CD4-positive, alpha-beta T cell treated with Interleukin-4 for 4 hours (primary cell): ENCODE measurements around the gene ALG2.
"Not testable (repeated sequence)": the region's sequence is repeated elsewhere in the genome, so short reads cannot be mapped to it uniquely, and the experiment has no call there.

Source experiments
- DNase-seq: peaks from one replicate; pipeline ENCODE4 v3.0.0-alpha.2; 2020

Gene ALG2

GRCh38 chr9:99237356-99237755 is 15.6 kb upstream of the ALG2 start:
- no peak for DNase-seq

- no peak for DNase-seq
These were observed 14.3 kb upstream of the ALG2 start for GRCh38 chr9:99235926-99236634.

DNA sequence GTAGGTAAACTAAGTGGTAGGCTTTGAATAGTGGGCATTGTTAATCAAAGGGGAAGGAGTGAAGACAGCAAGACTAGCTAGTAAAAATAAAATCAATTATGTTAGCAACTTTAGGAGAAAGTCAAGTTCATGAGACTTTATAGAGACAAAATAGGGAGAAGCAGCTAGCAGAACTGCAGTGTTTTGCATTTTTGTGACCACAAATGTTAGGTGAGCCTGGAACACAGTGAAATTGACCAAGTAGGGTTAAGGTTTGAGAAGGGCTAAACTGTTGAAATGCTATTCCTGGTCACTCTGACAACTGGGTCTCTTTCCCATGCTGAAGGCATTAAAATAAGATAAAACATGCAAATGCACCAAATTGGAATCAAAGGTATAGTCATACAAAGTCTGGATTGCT is 13.3 kb upstream of the ALG2 start:
- no peak for DNase-seq

- DNase-seq: no peak
These were observed 12.9 kb upstream of the ALG2 start for GRCh38 chr9:99234618-99235017.

- peak; percentile 28 for DNase-seq
These were observed 10.0 kb upstream of the ALG2 start for GRCh38 chr9:99231711-99232110.

DNA sequence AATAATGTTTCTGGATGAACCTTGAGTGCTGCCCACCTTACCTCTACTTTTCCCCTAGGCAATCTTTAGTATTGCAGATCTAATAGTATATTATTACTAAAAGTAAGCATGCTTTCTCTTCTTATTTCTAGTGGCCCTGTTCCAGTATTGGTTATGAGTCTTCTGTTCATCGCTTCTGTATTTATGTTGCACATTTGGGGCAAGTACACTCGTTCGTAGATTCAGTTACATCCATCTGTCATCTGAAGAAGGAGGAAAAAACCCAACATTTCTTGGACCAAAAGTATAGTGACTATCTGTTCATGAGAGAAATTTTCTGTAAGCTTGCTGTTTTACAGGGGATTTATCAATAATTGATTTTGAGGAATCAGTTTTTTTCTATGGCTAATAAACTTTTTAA is 8.5 kb upstream of the ALG2 start:
- DNase-seq: no peak

- no peak for DNase-seq
These were observed 4.3 kb upstream of the ALG2 start for GRCh38 chr9:99226054-99226453.

- no peak for DNase-seq
These were observed 2.7 kb upstream of the ALG2 start for GRCh38 chr9:99224445-99224844.

GRCh38 chr9:99222416-99223270 is 901 bp upstream of the ALG2 start:
- no peak for DNase-seq

GRCh38 chr9:99221266-99221620 is 499 bp downstream of the ALG2 start:
- no peak for DNase-seq

DNA sequence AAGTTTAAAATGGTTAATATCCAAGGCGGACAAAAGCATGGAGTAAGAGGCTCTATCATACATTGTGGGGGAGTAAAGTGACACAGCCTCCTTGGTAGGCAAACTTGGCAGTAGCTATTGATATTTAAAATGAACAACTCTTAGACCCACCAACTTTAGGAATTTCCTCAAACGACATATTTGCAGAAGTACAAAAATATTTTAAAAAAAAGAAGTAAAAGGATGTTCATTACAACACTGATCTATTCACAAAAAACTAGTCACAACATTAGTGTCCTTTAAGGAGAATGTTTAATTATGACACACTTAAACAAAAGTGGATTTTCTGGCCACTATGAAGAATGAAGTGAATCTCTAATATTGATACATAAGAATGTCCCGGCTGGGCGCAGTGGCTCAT is 1.7 kb downstream of the ALG2 start:
- DNase-seq: no peak

DNA sequence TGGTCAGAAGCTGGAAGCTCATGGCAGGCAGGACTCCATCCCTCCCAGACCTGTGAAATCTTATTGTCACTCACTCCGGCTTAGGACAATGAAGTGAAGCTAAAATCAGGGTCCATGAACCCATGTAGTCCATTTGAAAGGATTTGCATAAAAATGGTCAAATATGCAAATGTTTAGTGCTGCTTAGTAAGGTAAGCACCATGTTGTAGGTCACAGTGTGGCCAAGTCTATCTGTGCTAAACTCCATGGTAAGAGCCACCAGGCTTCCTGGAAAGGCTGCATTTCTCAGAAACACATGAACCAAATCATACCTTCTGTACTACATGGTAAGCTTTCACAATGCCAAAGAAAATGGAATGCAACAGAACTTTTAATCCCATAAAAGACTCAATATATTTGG is 5.7 kb downstream of the ALG2 start:
- no peak for DNase-seq

GRCh38 chr9:99213197-99213596 is 8.5 kb downstream of the ALG2 start:
- no peak for DNase-seq

DNA sequence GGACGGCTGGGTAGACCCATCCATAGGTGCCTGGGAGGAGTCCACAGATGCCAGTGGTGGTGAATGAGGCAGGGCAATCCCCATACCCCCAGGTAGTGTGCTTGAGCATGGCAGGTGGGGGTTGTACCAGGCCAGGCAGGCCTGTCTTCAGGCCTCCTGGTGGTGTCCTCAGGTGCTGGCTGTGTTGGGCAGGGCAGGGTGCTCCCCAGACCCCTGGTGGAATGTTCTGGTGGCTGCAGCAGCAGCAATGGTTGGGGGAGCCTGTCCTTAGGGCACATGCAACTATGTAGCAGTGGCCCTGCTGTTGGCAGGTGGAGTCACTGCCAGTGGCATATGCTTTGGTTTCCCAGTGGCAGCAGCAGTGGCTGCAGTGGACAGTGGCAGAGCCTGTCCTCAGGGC is 10.0 kb downstream of the ALG2 start:
- DNase-seq: no peak

DNA sequence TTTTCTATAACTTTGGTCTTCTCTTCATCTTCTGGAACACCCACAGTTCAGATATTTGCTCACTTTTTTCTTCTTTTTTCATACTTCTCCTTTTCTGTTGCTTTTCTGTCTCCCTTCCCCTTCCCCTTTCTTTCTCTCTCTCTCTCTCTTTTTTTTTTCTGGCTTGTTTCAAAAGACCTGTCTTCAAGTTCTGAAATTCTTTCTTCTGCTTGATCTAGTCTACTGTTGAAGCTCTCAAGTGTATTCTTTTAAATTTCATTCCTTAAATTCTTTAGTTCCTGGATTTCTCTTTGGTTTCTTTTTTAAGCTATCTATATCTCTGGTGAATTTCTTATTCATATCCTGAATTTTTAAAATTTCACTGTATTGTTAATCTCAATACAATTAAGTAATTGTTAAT is 11.2 kb downstream of the ALG2 start:
- DNase-seq: no peak

- DNase-seq: no peak
These were observed 20.1 kb downstream of the ALG2 start for GRCh38 chr9:99201603-99202002.

DNA sequence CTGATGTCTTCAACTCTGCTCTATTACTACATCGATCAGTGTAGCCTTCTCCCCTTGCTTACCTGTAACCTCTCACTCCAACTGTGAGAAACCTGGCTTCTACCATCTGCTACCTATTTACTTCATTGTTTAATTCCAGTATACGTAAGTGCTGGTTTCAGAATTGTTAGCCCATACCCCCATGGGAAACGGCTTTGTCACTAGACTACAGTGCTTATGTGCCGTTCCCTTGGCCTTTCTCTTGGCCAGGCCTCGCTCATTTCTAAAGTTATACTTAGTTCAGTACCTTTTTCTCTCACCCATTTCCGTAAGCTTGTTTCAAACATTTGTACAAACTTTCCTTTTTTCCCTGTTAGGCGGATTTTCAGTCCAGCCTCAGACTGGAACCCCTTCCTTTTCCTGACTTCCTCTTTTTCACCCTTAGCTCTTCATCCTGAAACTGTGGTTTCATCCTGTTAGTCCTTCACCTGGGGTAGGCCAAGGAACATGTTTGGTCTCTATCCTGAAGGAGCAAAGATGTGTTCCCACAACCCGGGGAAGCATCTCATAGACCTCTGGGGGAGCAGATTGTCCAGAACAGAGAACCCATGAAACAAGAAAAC is 21.7 kb downstream of the ALG2 start:
- no peak for DNase-seq

DNA sequence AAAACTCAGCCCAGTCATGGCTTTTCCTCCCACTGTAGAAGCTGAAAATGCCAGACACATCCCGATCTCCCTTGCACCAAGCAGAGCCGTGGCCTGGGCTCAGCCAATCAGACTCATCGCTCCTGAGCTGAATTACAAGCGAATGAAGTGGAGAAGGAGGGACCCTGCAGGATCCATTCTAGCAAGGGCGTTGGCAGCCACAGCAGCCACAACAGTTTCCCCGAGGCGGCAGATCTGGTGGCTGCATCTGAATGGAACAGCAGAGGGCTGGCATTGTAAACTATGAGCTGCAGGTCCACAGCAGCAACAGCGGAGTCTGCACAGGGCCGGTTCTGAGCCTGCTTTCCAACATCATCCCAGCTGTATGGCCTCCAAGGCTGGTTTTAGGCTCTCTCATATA is 23.8 kb downstream of the ALG2 start:
- no peak for DNase-seq

GRCh38 chr9:99197124-99197630 is 24.6 kb downstream of the ALG2 start:
- DNase-seq: no peak

- not testable (repeated sequence) for DNase-seq
These were observed 25.3 kb downstream of the ALG2 start for GRCh38 chr9:99196484-99196883.

DNA sequence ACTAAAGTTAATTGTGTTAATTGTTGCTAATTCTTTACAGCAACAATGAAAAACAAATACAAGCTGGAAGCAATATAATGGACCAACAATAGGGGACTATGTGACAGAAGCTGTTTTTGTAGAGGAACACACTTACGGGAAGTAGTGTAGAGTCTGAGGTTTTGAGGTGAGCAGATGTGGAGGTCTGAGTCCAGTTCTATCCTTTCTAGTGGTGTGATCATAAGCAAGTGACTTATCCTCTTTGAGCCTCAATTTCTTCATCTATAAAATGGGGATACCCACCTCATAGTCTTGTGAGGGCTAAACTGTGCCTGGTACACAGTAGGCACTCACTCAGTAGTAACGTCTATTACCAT is 28.3 kb downstream of the ALG2 start:
- DNase-seq: no peak

DNA sequence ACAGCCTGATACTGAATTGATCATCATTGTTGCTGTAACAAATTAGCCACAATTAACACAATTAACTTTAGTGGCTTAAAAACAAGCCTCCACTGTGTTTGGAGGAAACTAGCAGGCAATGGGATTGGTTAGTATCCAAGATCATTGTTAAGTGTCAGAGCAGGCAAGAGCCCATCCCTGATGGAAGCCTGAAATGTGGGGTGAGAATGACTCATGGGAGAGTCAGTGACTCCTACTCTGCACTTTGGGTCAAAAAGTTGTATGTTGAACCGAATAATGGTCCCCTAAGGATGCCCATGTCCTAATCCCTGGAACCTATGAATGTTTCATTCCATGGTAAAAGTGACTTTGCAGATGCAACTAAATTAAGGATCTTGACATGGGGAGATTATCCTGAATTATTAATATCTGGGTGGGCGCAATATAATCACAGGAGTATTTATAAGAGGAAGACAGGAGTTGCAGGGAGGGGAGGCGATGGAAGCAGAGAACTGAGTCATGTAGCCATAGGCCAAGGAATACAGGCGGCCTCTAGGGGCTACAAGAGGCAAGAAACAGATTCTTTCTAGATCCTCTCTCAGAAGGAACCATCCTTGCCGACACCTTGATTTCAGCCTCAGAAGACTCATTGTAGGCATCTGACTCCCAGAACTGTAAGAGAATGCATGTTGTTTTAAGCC is 28.8 kb downstream of the ALG2 start:
- DNase-seq: no peak

- no peak for DNase-seq
These were observed 31.0 kb downstream of the ALG2 start for GRCh38 chr9:99190597-99191283.
